8988T (cell line): Measurements from ENCODE around the gene OR1B1.
"Not testable (repeated sequence)": the region's sequence is repeated elsewhere in the genome, so short reads cannot be mapped to it uniquely, and the experiment has no call there.

ENCODE experiments used
- DNase-seq: peaks from one replicate; pipeline ENCODE4 v3.0.0; 2011

OR1B1 gene

GRCh38 chr9:122657527-122657926, at the start of gene OR1B1:
Gene OR1B1, minus strand, starts transcription at chr9:122657627.
- DNase-seq: no peak

GRCh38 chr9:122695696-122696095, 38.3 kb upstream of the OR1B1 start:
- DNase-seq: no peak

DNA sequence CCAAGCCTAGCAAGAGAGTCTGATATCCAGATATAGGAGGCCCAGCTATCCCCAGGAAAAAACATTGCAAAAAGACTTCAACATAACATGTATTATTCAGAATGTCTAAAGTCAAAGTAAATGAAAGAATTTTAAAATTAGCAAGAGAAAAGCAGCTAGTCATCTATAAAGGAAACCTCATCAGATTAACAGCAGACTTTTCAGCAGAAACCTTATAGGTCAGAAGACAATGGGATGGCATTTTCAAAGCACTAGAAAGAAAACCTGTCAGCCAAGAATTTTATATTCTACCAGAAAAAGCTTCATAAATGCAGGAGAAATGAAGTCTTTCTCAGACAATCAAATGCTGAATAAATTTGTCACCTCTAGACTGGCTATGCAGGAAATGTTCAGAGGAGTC, 27.4 kb upstream of the OR1B1 start:
- DNase-seq: no peak

- DNase-seq: no peak
Observed at GRCh38 chr9:122672481-122672880, 15.1 kb upstream of the OR1B1 start.

- no peak for DNase-seq
Observed at GRCh38 chr9:122661416-122661815, 4.0 kb upstream of the OR1B1 start, which contains the start of gene OR1L1. Gene OR1L1, plus strand, starts transcription at chr9:122661716. Its CDS starts 0 bp downstream, at chr9:122661716.

- no peak for DNase-seq
Observed at GRCh38 chr9:122656378-122656777, 1.0 kb downstream of the OR1B1 start.

GRCh38 chr9:122642226-122642625, 15.2 kb downstream of the OR1B1 start:
- DNase-seq: no peak

GRCh38 chr9:122619996-122620395, 37.4 kb downstream of the OR1B1 start:
- no peak for DNase-seq

GRCh38 chr9:122614362-122614761, 43.1 kb downstream of the OR1B1 start, which contains the start of gene OR1Q1:
Gene OR1Q1, plus strand, starts transcription at chr9:122614738. Its CDS starts 0 bp downstream, at chr9:122614738.
- no peak for DNase-seq

DNA sequence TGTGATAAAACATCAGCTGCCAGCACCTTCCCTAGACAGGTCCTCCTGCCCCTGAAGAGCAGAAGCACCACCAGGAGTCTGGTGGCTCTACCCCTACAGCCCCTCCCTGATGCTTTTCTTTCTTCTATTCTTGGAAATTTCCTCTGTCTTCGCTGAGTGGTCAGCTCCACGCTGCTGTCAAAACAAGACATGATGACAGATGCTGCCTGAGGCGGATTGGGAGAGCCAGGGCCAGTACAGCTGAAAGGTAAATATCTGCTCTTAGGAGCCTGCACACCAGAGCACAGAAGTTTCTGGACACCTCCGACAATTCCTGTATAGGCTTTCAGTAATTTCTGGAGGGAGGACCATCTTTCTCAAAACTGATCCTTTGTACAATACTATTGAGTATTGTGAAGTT, 47.6 kb downstream of the OR1B1 start:
- no peak for DNase-seq

DNA sequence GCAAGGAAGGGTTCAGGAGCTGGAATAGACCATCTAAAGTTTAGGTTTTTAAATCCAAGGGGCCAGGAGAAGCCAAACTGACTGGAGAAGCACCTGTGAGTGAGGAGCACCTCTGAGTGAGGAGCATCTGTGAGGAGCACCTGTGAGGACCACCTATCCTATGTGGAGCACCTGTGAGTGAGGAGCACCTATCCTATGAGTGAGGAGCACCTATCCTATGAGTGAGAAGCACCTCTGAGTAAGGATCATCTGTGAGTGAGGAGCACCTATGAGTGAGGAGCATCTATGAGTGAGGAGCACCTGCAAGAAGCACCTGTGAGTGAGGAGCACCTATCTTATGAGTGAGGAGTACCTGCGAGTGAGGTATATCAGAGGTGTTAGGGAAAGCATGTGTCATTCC, 50.8 kb downstream of the OR1B1 start:
- no peak for DNase-seq

DNA sequence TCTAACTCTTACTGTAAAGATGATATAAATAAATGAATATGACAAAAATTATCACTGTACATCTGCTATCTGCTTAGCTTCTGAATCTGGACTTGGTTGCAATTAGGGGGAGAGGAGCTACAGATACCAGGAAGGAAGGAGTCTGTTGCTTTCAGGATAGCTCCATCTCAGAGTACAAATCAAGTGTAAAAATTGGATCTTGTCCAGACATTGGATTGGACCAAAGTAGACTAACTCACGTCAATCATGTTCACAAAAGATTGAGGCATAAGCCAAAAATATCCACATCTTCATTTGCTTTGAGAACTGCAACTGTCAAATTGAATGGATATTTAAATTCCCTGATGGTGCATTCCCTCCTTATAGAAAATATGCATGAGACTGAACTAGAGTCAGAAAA, 51.7 kb downstream of the OR1B1 start:
- no peak for DNase-seq

GRCh38 chr9:122583284-122583683, 74.1 kb downstream of the OR1B1 start, which contains the start of gene OR1L8:
Gene OR1L8, minus strand, starts transcription at chr9:122583384. Its CDS starts 14,907 bp downstream, at chr9:122568477.
- DNase-seq: not testable (repeated sequence)

DNA sequence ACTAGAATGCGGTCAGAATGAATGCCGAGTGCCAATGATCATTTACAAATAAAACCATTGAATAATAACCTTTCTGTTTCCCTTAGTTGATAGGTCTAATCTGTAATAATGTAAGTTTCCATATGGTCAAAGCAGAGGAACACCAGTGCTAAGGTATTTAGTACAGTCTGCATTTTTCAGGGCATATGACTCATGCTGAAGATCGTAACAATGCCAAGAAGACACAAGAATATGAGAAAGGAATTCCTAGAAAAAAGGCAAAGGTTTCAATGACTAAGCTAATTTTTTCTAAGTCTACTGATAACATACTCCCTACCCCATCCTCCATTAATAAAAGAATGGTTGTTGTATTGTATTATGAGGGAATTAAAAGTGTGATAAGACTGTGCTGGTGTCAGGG, 77.1 kb downstream of the OR1B1 start:
- DNase-seq: no peak

DNA sequence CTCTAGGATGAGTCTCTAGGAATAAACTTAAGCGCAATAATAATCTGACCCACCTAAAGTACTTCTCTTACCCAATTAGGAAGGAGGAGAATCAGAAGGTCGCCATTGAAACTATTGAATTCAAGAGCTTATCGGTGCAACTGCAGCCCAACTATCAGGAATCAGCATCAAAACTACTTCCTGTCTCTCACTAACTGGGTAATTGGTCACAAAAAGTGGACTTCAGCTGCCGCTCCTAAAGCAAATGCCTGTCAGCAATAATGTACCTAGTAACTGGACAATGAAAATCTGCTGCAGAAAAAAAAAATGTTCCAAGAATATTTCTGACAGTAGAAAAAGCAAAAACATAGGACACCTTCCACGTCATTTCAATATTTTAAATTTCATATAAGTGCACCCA, 77.6 kb downstream of the OR1B1 start:
- DNase-seq: no peak
